SK-N-SH treated with all-trans-retinoic acid at 6 μM for 48 hours (cell line): ENCODE data around the gene ADAMTS15.

Experiments
- ARNTL ChIP-seq: fragments of 450-650 bp; formaldehyde crosslinking; IDR thresholded peaks from 2 replicates; pipeline ENCODE4 v1.5.0; 2020; ENCODE audit warnings: low read depth, mild to moderate bottlenecking, moderate library complexity, borderline replicate concordance
- CREB5 ChIP-seq: fragments of 250-450 bp; sonication (Bioruptor Pico); IDR thresholded peaks from 2 replicates; pipeline ENCODE4 v1.5.1; 2020; ENCODE audit warnings: low read depth, mild to moderate bottlenecking, moderate library complexity
- ESRRG ChIP-seq: fragments of 250-450 bp; sonication (Bioruptor Pico); IDR thresholded peaks from 2 replicates; pipeline ENCODE4 v1.6.1; 2021; ENCODE audit warnings: mild to moderate bottlenecking
- GLIS3 ChIP-seq: fragments of 250-450 bp; sonication (Bioruptor Pico); IDR thresholded peaks from 2 replicates; pipeline ENCODE4 v1.5.0; 2020; ENCODE audit warnings: mild to moderate bottlenecking, moderate library complexity
- OSR1 ChIP-seq: fragments of 250-450 bp; sonication (Bioruptor Pico); IDR thresholded peaks from 2 replicates; pipeline ENCODE4 v1.8.0; 2022; ENCODE audit warnings: moderate library complexity, mild to moderate bottlenecking, inconsistent platforms
- PATZ1 ChIP-seq: fragments of 250-450 bp; sonication (Bioruptor Pico); IDR thresholded peaks from 2 replicates; pipeline ENCODE4 v1.8.0; 2020; ENCODE audit warnings: mild to moderate bottlenecking, moderate library complexity, borderline replicate concordance
- POU6F1 ChIP-seq: fragments of 250-450 bp; sonication (Bioruptor Pico); IDR thresholded peaks from 2 replicates; pipeline ENCODE4 v1.8.0; 2021; ENCODE audit warnings: low read depth, mild to moderate bottlenecking, moderate library complexity, borderline replicate concordance
- RARB ChIP-seq: fragments of 250-450 bp; sonication (Bioruptor Pico); IDR thresholded peaks from 2 replicates; pipeline ENCODE4 v1.8.0; 2021; ENCODE audit warnings: mild to moderate bottlenecking, moderate library complexity
- SNAI2 ChIP-seq: fragments of 250-450 bp; sonication (Bioruptor Pico); IDR thresholded peaks from 2 replicates; pipeline ENCODE4 v1.5.0; 2020; ENCODE audit warnings: mild to moderate bottlenecking, moderate library complexity
- TCF4 ChIP-seq: fragments of 250-450 bp; sonication (Bioruptor Pico); IDR thresholded peaks from 2 replicates; pipeline ENCODE4 v1.8.0; 2021; ENCODE audit warnings: mild to moderate bottlenecking, moderate library complexity, borderline replicate concordance
- TSHZ2 ChIP-seq: fragments of 250-450 bp; sonication (Bioruptor Pico); IDR thresholded peaks from 2 replicates; pipeline ENCODE4 v1.5.0; 2020; ENCODE audit warnings: mild to moderate bottlenecking, moderate library complexity
- ZC3H10 ChIP-seq: fragments of 250-450 bp; sonication (Bioruptor Pico); IDR thresholded peaks from 2 replicates; pipeline ENCODE4 v1.5.1; 2021; ENCODE audit warnings: mild to moderate bottlenecking, moderate library complexity
- ZFP3 ChIP-seq: fragments of 250-450 bp; sonication (Bioruptor Pico); IDR thresholded peaks from 2 replicates; pipeline ENCODE4 v1.5.0; 2020; ENCODE audit warnings: mild to moderate bottlenecking, moderate library complexity
- ZNF8 ChIP-seq: fragments of 450-650 bp; formaldehyde crosslinking; IDR thresholded peaks from 2 replicates; pipeline ENCODE4 v1.5.0; 2020; ENCODE audit warnings: mild to moderate bottlenecking, moderate library complexity

- TF ChIP-seq GLIS3 (CRISPR knock-in tag) (no peak), TSHZ2 (CRISPR knock-in tag) (no peak), ZFP3 (CRISPR knock-in tag) (no peak), TCF4 (CRISPR knock-in tag) (no peak), ZC3H10 (CRISPR knock-in tag) (no peak), PATZ1 (CRISPR knock-in tag) (no peak), CREB5 (CRISPR knock-in tag) (no peak), ARNTL (no peak), POU6F1 (CRISPR knock-in tag) (no peak), ZNF8 (CRISPR knock-in tag) (no peak), OSR1 (CRISPR knock-in tag) (no peak), RARB (no peak), ESRRG (CRISPR knock-in tag) (no peak), SNAI2 (no peak)
Measured at GRCh38 chr11:130498181-130498580, 49.7 kb downstream of the ADAMTS15 start.
